GM12878 (cell line): ENCODE results near the gene KASH5. TPM values are rescaled to one million over a fixed set of nuclear protein-coding genes. Genes with fewer than 3 reads are reported as not detected.

Source experiments
- ATAC-seq: fragments of 200-7000 bp; cut with Tn5 transposase; 3 replicates; pipeline ENCODE4 v1.9.1; 2020; ENCODE audit warnings: mild to moderate bottlenecking, moderate library complexity
- BruUV-seq: library from RNA; stranded (reverse); fragments of 400-500 nt; replicated peaks from 2 replicates; lab custom pipeline; 2021; lab: Mats Ljungman, UMichigan
- CTCF ChIA-PET: fragments of 300-600 bp; sonication (Branson Sonifier 250); formaldehyde crosslinking; extraction: SDS; loops from one replicate; lab custom pipeline; 2021; ENCODE audit warnings: inconsistent platforms; lab: Yijun Ruan, JAX
- POLR2A ChIA-PET: fragments of 350-600 bp; formaldehyde crosslinking; extraction: SDS; loops from one replicate; lab custom pipeline; 2021; ENCODE audit warnings: inconsistent platforms; lab: Charles Lee
- RAD21 ChIA-PET: fragments of 300-600 bp; sonication (Branson Sonifier 250); formaldehyde crosslinking; loops from one replicate; lab custom pipeline; 2023; ENCODE audit warnings: antibody characterized with exemption; ENCODE audit not compliant: unreplicated experiment; lab: Charles Lee
- SMC1A ChIA-PET: fragments of 300-600 bp; sonication (Branson Sonifier 250); formaldehyde crosslinking; loops from one replicate; lab custom pipeline; 2023; ENCODE audit not compliant: unreplicated experiment, uncharacterized antibody; lab: Charles Lee
- DNase-seq: peaks from one replicate; pipeline ENCODE4 v3.0.0-alpha.2; 2011; ENCODE audit warnings: low read depth, low spot score
- FAIRE-seq: peaks from 3 replicates; lab custom pipeline; 2011; peaks lifted over from hg19 to GRCh38; lab: Jason Lieb, UNC
- H2AFZ ChIP-seq: 2 replicates; pipeline ENCODE4 v1.6.0; 2011; ENCODE audit warnings: low read depth, low read length, control low read depth; ENCODE audit not compliant: control insufficient read depth
- H3K27ac ChIP-seq: 2 replicates; pipeline ENCODE4 v1.5.1; 2011; ENCODE audit warnings: control low read depth; ENCODE audit not compliant: control insufficient read depth, insufficient read depth
- H3K27me3 ChIP-seq, 2 experiments: replicated peaks in 1 of 2; 2 replicates each; pipeline versions ENCODE4 v1.6.0 to v1.6.1; 2011; ENCODE audit warnings: low read length in 1 of 2; ENCODE audit not compliant: control insufficient read depth in 2 of 2, insufficient read depth in 2 of 2
- H3K36me3 ChIP-seq, 2 experiments: 2 replicates each; pipeline ENCODE4 v1.5.1; 2011; ENCODE audit warnings: low read length in 1 of 2; ENCODE audit not compliant: control insufficient read depth in 2 of 2, insufficient read depth in 2 of 2
- H3K4me1 ChIP-seq: 2 replicates; pipeline ENCODE4 v1.6.1; 2011; ENCODE audit warnings: mild to moderate bottlenecking, low read length, moderate library complexity, mixed read lengths; ENCODE audit not compliant: control insufficient read depth, insufficient read depth
- H3K4me2 ChIP-seq: 2 replicates; pipeline ENCODE4 v1.6.0; 2011; ENCODE audit warnings: control low read depth; ENCODE audit not compliant: control insufficient read depth, insufficient read depth
- H3K4me3 ChIP-seq: fragments of 200-600 bp; sonication (generic); 2 replicates; pipeline ENCODE4 v1.5.1; 2016
- H3K79me2 ChIP-seq: 2 replicates; pipeline ENCODE4 v1.6.0; 2011; ENCODE audit warnings: low read length; ENCODE audit not compliant: control insufficient read depth, insufficient read depth
- H3K9ac ChIP-seq: 2 replicates; pipeline ENCODE4 v1.8.0; 2011; ENCODE audit warnings: low read length, control low read depth, mixed read lengths; ENCODE audit not compliant: control insufficient read depth, insufficient read depth
- H3K9me3 ChIP-seq: replicated peaks from 3 replicates; pipeline ENCODE4 v1.5.1; 2011; ENCODE audit warnings: mild to moderate bottlenecking, low read length; ENCODE audit not compliant: control insufficient read depth, insufficient read depth
- H4K20me1 ChIP-seq: 2 replicates; pipeline ENCODE4 v1.6.0; 2011; ENCODE audit not compliant: control insufficient read depth, insufficient read depth
- BMI1 ChIP-seq: fragments of 450-650 bp; IDR thresholded peaks from 2 replicates; pipeline ENCODE4 v1.6.1; 2016; ENCODE audit warnings: mild to moderate bottlenecking, moderate library complexity, borderline replicate concordance
- CBFB ChIP-seq: IDR thresholded peaks from 2 replicates; pipeline ENCODE4 v1.6.1; 2016; ENCODE audit warnings: antibody characterized with exemption, low read depth
- CBX3 ChIP-seq: fragments of 200-600 bp; sonication (generic); IDR thresholded peaks from 2 replicates; pipeline ENCODE4 v1.6.1; 2016; ENCODE audit warnings: low read depth, borderline replicate concordance
- EZH2 ChIP-seq: IDR thresholded peaks from 2 replicates; pipeline ENCODE4 v1.6.1; 2012; ENCODE audit warnings: low read depth, mild to moderate bottlenecking, control low read depth, inconsistent platforms, low read length, borderline replicate concordance; ENCODE audit not compliant: control insufficient read depth
- HDGF ChIP-seq: fragments of 450-650 bp; IDR thresholded peaks from 2 replicates; pipeline ENCODE4 v1.6.1; 2016; ENCODE audit warnings: antibody characterized with exemption
- IKZF2 ChIP-seq, 2 experiments: fragments of 450-650 bp; IDR thresholded peaks; 2 replicates each; pipeline ENCODE4 v1.6.1; 2017; ENCODE audit warnings: mild to moderate bottlenecking in 2 of 2, moderate library complexity in 2 of 2
- MEF2A ChIP-seq: IDR thresholded peaks from 2 replicates; pipeline ENCODE4 v1.6.1; 2011; ENCODE audit warnings: low read depth, mild to moderate bottlenecking, low read length, moderate library complexity; ENCODE audit not compliant: insufficient read depth
- MEF2B ChIP-seq: fragments of 450-650 bp; IDR thresholded peaks from 2 replicates; pipeline ENCODE4 v1.6.1; 2018; ENCODE audit warnings: mild to moderate bottlenecking, moderate library complexity; ENCODE audit not compliant: partially characterized antibody, poor library complexity, severe bottlenecking
- MTA2 ChIP-seq: fragments of 450-650 bp; IDR thresholded peaks from 2 replicates; pipeline ENCODE4 v1.6.1; 2016; ENCODE audit warnings: low read depth, mild to moderate bottlenecking, moderate library complexity
- NRF1 ChIP-seq: conservative IDR thresholded peaks from 2 replicates; pipeline ENCODE4 v1.6.1; 2011; ENCODE audit warnings: mild to moderate bottlenecking, low read depth, low read length, improper control_type of control experiment
- RBBP5 ChIP-seq: fragments of 200-600 bp; sonication (generic); conservative IDR thresholded peaks from 2 replicates; pipeline ENCODE4 v1.6.1; 2016
- ZBED1 ChIP-seq: IDR thresholded peaks from 2 replicates; pipeline ENCODE4 v1.6.1; 2016; ENCODE audit warnings: borderline replicate concordance
- ZZZ3 ChIP-seq: IDR thresholded peaks from 2 replicates; pipeline ENCODE4 v1.6.1; 2011; ENCODE audit warnings: low read depth; ENCODE audit not compliant: control insufficient read depth, insufficient read length
- WGBS: methylation state at CpG from one replicate; pipeline ENCODE4 v1.1.6; 2016; ENCODE audit warnings: low lambda C conversion rate; ENCODE audit not compliant: insufficient replicate concordance, insufficient coverage; ENCODE audit errors: missing lambda C conversion rate; 5-methylcytosine and 5-hydroxymethylcytosine counted together
- in situ Hi-C: fragments of 300-500 bp; cut with MboI; formaldehyde crosslinking; loops from 9 replicates; pipeline ENCODE4 v1.14.3; 2018; ENCODE audit warnings: mixed read lengths
- intact Hi-C: fragments of 100-400 bp; cut with micrococcal nuclease; formaldehyde crosslinking; loops from one replicate; pipeline ENCODE4 v1.14.2; 2022; ENCODE audit not compliant: unreplicated experiment
- polyA plus RNA-seq, 11 experiments: library from polyadenylated mRNA; depleted of rRNA in 4 of 11; unstranded in 6 of 11; stranded (reverse) in 5 of 11; fragments of >200 nt; fragmentation: Nextera tagmentation in 4 of 11; fragmentation: Illumina TruSeq in 1 of 11; extraction: Ambion mirVana in 4 of 11; extraction: Trizol in 1 of 11; gene quantifications; 1 replicate in 1 of 11; 2 replicates in 10 of 11; pipeline versions ENCODE4 v1.2.1 to v1.2.3, GENCODE V29; 2011 to 2016; ENCODE audit warnings: inconsistent platforms in 2 of 11, missing spikeins in 2 of 11, low read depth in 1 of 11
- total RNA-seq, 4 experiments: library from RNA; depleted of rRNA in 3 of 4; stranded (reverse); fragments of >200 nt in 3 of 4; fragmentation: Illumina TruSeq in 1 of 4; extraction: Trizol in 1 of 4; gene quantifications; 2 replicates each; pipeline versions ENCODE4 v1.2.1 to v1.2.3, GENCODE V29; 2013 to 2021
- TF ChIP-seq, protein P1 (sequence below): IDR thresholded peaks from 2 replicates; pipeline ENCODE4 v1.6.1; 2012; ENCODE audit warnings: mild to moderate bottlenecking, low read depth, low read length

KASH5 gene
- total and polyA plus RNA-seq, 10 of the 15 experiments (the other 5 are each of a cell fraction or from before 2014, with no cell fraction given): 0.03 to 0.06 (median 0.05) TPM; not detected in 7

DNA sequence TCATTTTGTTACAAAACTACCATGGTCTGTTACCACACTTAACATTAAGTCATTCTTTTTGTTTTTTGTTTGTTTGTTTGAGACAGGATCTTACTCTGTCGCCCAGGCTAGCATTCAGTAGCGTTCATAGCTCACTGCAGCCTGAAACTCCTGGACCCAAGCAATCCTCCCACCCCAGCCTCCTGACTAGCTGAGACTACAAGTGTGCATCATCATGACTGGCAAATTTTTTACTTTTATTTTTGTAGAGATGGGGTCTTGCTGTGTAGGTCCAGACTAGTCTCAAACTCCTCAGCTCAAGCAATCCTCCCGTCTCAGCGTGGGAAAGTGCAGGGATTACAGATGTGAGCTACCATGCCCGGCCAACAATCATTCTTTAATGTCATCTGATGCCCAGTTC lies 68.3 kb downstream of the KASH5 start:
- POLR2A ChIA-PET: interaction anchor here (0.8 to 6.1 kb wide), 2 partner anchors 14 to 38 kb away, joined by 5 to 44 read pairs; partner anchors contain the start of gene RPS11
- no peak overlapping the region for H3K27ac ChIP-seq
- intact Hi-C loops (no loop called here), in situ Hi-C loops (no loop called here)
- no peak for ATAC-seq
- over 99% methylated on average over 5 of the region's 5 CpGs for WGBS
- no peak for DNase-seq
- no peak overlapping the region for H3K4me3 ChIP-seq
- no peaks in the 10 kb centered on the region for H3K9me3 ChIP-seq
- H3K36me3 ChIP-seq: peaks cover 0 to 5% of the 10 kb centered on the region in 2 experiments
- no peak overlapping the region for H2AFZ ChIP-seq
- no peaks in the 10 kb centered on the region for H4K20me1 ChIP-seq
- no peak overlapping the region for H3K9ac ChIP-seq
- no peak overlapping the region for H3K4me2 ChIP-seq
- FAIRE-seq: no peak
- peaks cover 25% of the 10 kb centered on the region for H3K4me1 ChIP-seq
- SMC1A ChIA-PET: interaction anchor here (9.0 kb wide), 1 partner anchor 13 kb away, joined by 53 read pairs; no protein-coding TSS in a partner anchor
- peaks cover 19% of the 10 kb centered on the region for H3K79me2 ChIP-seq
- no peaks in the 10 kb centered on the region for H3K27me3 ChIP-seq
- RAD21 ChIA-PET: interaction anchor here (1.0 to 9.0 kb wide), 2 partner anchors 15 to 184 kb away, joined by 3 to 90 read pairs; partner anchors contain the start of gene RRAS
- CTCF ChIA-PET: interaction anchor here (0.7 to 4.9 kb wide), 7 partner anchors 12 to 127 kb away, joined by 3 to 31 read pairs (median 3); partner anchors contain the start of gene FLT3LG
- BruUV-seq: no TSS peak
- TF ChIP-seq ZBED1: no peak
- TF ChIP-seq MTA2: no peak
- no peak for TF ChIP-seq HDGF
- no peak for TF ChIP-seq CBFB
- no peak for TF ChIP-seq MEF2B
- TF ChIP-seq CBX3: no peak
- no peak for TF ChIP-seq EZH2
- no peak for TF ChIP-seq IKZF2 (IDR thresholded peaks at IDR 0.05)
- no peak for TF ChIP-seq ZZZ3
- no peak for TF ChIP-seq MEF2A
- TF ChIP-seq, protein P1, sequence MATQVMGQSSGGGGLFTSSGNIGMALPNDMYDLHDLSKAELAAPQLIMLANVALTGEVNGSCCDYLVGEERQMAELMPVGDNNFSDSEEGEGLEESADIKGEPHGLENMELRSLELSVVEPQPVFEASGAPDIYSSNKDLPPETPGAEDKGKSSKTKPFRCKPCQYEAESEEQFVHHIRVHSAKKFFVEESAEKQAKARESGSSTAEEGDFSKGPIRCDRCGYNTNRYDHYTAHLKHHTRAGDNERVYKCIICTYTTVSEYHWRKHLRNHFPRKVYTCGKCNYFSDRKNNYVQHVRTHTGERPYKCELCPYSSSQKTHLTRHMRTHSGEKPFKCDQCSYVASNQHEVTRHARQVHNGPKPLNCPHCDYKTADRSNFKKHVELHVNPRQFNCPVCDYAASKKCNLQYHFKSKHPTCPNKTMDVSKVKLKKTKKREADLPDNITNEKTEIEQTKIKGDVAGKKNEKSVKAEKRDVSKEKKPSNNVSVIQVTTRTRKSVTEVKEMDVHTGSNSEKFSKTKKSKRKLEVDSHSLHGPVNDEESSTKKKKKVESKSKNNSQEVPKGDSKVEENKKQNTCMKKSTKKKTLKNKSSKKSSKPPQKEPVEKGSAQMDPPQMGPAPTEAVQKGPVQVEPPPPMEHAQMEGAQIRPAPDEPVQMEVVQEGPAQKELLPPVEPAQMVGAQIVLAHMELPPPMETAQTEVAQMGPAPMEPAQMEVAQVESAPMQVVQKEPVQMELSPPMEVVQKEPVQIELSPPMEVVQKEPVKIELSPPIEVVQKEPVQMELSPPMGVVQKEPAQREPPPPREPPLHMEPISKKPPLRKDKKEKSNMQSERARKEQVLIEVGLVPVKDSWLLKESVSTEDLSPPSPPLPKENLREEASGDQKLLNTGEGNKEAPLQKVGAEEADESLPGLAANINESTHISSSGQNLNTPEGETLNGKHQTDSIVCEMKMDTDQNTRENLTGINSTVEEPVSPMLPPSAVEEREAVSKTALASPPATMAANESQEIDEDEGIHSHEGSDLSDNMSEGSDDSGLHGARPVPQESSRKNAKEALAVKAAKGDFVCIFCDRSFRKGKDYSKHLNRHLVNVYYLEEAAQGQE: no peak
- no peak for TF ChIP-seq NRF1
- no peak for TF ChIP-seq BMI1
- no peak for TF ChIP-seq RBBP5
